ENCODE data around the gene KCNN2.

KCNN2 gene

DNA sequence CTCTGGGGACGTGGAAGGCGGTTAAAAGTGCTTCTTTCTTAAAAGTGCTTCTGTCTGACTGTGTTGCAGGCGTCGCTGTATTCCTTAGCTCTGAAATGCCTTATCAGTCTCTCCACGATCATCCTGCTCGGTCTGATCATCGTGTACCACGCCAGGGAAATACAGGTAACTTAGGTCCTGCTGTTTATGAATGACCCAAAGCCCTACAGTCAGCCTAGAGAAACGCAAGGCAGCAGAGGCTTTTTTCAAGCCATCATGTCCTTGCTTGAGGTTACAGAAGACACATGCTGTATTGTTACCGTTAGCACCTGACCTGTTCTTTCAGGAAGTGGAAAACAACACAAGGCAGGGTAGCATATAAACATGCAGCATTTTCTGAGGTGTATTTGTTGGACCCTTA is 2.0 kb downstream of the KCNN2 start:
- Histone ChIP-seq H3K27me3 (ENCODE audit: insufficient read depth, poor library complexity, severe bottlenecking) (no peaks in the 10 kb centered on the region), H3K27ac (replicated peaks) (peak overlapping the region; percentile 80), H3K4me3 (replicated peaks; ENCODE audit: insufficient read depth, low read length) (peak overlapping the region; percentile 85)
- DNase-seq (ENCODE audit: low read depth in 1 of 2, low spot score in 1 of 2): peak in 1 of 2 experiments; percentile 27
- TF ChIP-seq GABPA (IDR thresholded peaks at IDR 0.05; ENCODE audit: low read depth) (no peak), SPI1 (IDR thresholded peaks at IDR 0.05; ENCODE audit: borderline replicate concordance, low read depth) (peak; percentile 26; the same call in 1 of the 2 replicates), POLR2AphosphoS5 (IDR thresholded peaks at IDR 0.05; ENCODE audit: low read depth) (no peak)
- TF ChIP-seq, protein P1, sequence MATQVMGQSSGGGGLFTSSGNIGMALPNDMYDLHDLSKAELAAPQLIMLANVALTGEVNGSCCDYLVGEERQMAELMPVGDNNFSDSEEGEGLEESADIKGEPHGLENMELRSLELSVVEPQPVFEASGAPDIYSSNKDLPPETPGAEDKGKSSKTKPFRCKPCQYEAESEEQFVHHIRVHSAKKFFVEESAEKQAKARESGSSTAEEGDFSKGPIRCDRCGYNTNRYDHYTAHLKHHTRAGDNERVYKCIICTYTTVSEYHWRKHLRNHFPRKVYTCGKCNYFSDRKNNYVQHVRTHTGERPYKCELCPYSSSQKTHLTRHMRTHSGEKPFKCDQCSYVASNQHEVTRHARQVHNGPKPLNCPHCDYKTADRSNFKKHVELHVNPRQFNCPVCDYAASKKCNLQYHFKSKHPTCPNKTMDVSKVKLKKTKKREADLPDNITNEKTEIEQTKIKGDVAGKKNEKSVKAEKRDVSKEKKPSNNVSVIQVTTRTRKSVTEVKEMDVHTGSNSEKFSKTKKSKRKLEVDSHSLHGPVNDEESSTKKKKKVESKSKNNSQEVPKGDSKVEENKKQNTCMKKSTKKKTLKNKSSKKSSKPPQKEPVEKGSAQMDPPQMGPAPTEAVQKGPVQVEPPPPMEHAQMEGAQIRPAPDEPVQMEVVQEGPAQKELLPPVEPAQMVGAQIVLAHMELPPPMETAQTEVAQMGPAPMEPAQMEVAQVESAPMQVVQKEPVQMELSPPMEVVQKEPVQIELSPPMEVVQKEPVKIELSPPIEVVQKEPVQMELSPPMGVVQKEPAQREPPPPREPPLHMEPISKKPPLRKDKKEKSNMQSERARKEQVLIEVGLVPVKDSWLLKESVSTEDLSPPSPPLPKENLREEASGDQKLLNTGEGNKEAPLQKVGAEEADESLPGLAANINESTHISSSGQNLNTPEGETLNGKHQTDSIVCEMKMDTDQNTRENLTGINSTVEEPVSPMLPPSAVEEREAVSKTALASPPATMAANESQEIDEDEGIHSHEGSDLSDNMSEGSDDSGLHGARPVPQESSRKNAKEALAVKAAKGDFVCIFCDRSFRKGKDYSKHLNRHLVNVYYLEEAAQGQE (IDR thresholded peaks at IDR 0.05; ENCODE audit: insufficient replicate concordance, low read depth): no peak
- TF ChIP-seq, protein P2, sequence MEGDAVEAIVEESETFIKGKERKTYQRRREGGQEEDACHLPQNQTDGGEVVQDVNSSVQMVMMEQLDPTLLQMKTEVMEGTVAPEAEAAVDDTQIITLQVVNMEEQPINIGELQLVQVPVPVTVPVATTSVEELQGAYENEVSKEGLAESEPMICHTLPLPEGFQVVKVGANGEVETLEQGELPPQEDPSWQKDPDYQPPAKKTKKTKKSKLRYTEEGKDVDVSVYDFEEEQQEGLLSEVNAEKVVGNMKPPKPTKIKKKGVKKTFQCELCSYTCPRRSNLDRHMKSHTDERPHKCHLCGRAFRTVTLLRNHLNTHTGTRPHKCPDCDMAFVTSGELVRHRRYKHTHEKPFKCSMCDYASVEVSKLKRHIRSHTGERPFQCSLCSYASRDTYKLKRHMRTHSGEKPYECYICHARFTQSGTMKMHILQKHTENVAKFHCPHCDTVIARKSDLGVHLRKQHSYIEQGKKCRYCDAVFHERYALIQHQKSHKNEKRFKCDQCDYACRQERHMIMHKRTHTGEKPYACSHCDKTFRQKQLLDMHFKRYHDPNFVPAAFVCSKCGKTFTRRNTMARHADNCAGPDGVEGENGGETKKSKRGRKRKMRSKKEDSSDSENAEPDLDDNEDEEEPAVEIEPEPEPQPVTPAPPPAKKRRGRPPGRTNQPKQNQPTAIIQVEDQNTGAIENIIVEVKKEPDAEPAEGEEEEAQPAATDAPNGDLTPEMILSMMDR (IDR thresholded peaks at IDR 0.05; ENCODE audit: insufficient read depth, low read length): no peak

DNA sequence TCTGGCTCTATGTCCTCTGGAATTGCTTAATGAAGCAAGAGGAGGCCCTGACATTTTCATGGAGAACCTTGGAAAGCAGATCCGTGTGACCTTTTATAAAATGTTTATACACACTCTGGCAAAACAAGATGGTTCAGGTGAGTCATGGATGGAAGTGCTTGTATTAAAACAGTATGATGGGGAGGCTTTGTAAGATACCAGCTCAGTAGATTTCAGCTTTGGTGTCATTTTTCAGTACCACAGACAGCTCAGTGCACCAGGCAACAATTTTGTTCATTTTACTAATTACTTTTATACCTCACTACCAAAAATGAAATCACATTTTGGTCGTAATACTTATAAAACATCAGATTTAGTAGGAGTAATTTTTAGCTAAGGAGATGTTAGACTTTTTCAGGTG is 5.2 kb downstream of the KCNN2 start:
- no peak for DNase-seq (ENCODE audit: low read depth in 1 of 2, low spot score in 1 of 2)
- H3K27me3 ChIP-seq (ENCODE audit: insufficient read depth, poor library complexity, severe bottlenecking): no peaks in the 10 kb centered on the region
- TF ChIP-seq, protein P2 (IDR thresholded peaks at IDR 0.05; ENCODE audit: insufficient read depth, low read length): no peak
- TF ChIP-seq, protein P1 (IDR thresholded peaks at IDR 0.05; ENCODE audit: insufficient replicate concordance, low read depth): peak; percentile 90

DNA sequence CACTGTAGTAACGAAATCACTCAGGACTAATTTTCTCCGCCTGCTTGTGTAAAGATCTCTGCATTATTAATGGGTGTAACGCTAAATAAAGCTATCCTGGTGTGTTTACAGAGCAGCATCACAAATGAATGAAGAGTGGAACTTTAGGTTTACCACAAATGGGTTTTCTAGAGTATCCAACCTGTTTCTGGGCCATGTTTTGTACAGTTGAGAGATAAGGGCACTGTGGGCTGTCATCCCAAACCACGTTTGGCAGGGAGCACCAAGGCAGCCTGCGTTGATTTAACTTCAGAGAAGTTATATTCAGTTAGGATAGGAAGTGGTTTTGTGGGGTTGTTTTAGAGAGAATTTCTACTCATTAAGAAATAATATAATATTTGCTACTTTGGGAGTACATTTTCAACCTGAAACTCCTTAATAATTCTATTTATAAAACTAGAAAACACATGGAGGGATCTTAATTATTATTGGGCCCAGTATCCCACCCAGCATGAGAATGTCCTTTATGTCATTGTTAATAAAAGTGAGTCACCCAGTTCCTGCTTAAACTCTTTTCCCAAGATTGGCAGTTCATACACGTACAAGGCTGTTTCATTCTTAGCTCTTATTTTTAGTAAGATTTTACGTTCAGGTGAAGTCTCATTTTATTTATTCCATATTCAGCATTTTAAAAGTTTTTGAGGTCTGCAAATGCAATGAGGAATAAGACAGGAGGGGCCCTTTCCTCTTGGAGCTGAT is 8.0 kb downstream of the KCNN2 start:
- Histone ChIP-seq H3K4me3 (replicated peaks; ENCODE audit: insufficient read depth, low read length) (no peak overlapping the region), H3K27me3 (ENCODE audit: insufficient read depth, poor library complexity, severe bottlenecking) (no peaks in the 10 kb centered on the region), H3K27ac (replicated peaks) (no peak overlapping the region)
- DNase-seq (ENCODE audit: low read depth in 1 of 2, low spot score in 1 of 2): peak in 1 of 2 experiments; percentile 3
- TF ChIP-seq POLR2AphosphoS5 (IDR thresholded peaks at IDR 0.05; ENCODE audit: low read depth) (no peak), GABPA (IDR thresholded peaks at IDR 0.05; ENCODE audit: low read depth) (no peak), SPI1 (IDR thresholded peaks at IDR 0.05; ENCODE audit: borderline replicate concordance, low read depth) (no peak)
- TF ChIP-seq, protein P2 (IDR thresholded peaks at IDR 0.05; ENCODE audit: insufficient read depth, low read length): no peak
- TF ChIP-seq, protein P1 (IDR thresholded peaks at IDR 0.05; ENCODE audit: insufficient replicate concordance, low read depth): no peak

More for the DNA sequence above, 5.2 kb downstream of the KCNN2 start:
- no peak overlapping the region for H3K27ac ChIP-seq (replicated peaks)
- no peak overlapping the region for H3K4me3 ChIP-seq (replicated peaks; ENCODE audit: insufficient read depth, low read length)
